Endothelial cell (in vitro differentiated cells): ENCODE results near the gene CAMK1D. TPM values are rescaled to one million over a fixed set of nuclear protein-coding genes. Genes with fewer than 3 reads are reported as not detected.

ENCODE experiments used
- DNase-seq: peaks from one replicate; pipeline ENCODE4 v3.0.0; 2021; ENCODE audit warnings: low spot score
- H3K27ac Mint-ChIP-seq: one replicate; pipeline ENCODE4 v1.8.0; 2021; ENCODE audit warnings: mixed read lengths, inconsistent platforms; ENCODE audit not compliant: unreplicated experiment
- H3K27me3 Mint-ChIP-seq: one replicate; pipeline ENCODE4 v1.8.0; 2021; ENCODE audit warnings: mild to moderate bottlenecking, moderate library complexity, mixed read lengths, inconsistent platforms; ENCODE audit not compliant: unreplicated experiment
- H3K36me3 Mint-ChIP-seq: one replicate; pipeline ENCODE4 v1.8.0; 2021; ENCODE audit warnings: mild to moderate bottlenecking, low read depth, mixed read lengths, inconsistent platforms; ENCODE audit not compliant: unreplicated experiment
- H3K4me1 Mint-ChIP-seq: one replicate; pipeline ENCODE4 v1.8.0; 2021; ENCODE audit warnings: mild to moderate bottlenecking, mixed read lengths, inconsistent platforms; ENCODE audit not compliant: unreplicated experiment
- H3K4me3 Mint-ChIP-seq: one replicate; pipeline ENCODE4 v1.8.0; 2021; ENCODE audit warnings: mild to moderate bottlenecking, mixed read lengths, inconsistent platforms; ENCODE audit not compliant: unreplicated experiment
- H3K9me3 Mint-ChIP-seq: one replicate; pipeline ENCODE4 v1.8.0; 2021; ENCODE audit warnings: mixed read lengths, inconsistent platforms; ENCODE audit not compliant: unreplicated experiment
- total RNA-seq: library from RNA; stranded (reverse); fragmentation: NEBNext Ultra II Directional; extraction: Animal tissue kit (Norgen Biotek cat#: 25700); gene quantifications from one replicate; pipeline ENCODE4 v1.2.1, GENCODE V29; 2021; ENCODE audit not compliant: unreplicated experiment
- TF ChIP-seq, protein P1 (sequence below): fragments of 200-600 bp; sonication (generic); IDR thresholded peaks from one replicate; pipeline ENCODE4 v1.5.0; 2021; ENCODE audit warnings: antibody characterized with exemption; ENCODE audit not compliant: unreplicated experiment

The CAMK1D gene
- total RNA-seq, 1 donor from 2014 or later = 4.1 TPM

DNA sequence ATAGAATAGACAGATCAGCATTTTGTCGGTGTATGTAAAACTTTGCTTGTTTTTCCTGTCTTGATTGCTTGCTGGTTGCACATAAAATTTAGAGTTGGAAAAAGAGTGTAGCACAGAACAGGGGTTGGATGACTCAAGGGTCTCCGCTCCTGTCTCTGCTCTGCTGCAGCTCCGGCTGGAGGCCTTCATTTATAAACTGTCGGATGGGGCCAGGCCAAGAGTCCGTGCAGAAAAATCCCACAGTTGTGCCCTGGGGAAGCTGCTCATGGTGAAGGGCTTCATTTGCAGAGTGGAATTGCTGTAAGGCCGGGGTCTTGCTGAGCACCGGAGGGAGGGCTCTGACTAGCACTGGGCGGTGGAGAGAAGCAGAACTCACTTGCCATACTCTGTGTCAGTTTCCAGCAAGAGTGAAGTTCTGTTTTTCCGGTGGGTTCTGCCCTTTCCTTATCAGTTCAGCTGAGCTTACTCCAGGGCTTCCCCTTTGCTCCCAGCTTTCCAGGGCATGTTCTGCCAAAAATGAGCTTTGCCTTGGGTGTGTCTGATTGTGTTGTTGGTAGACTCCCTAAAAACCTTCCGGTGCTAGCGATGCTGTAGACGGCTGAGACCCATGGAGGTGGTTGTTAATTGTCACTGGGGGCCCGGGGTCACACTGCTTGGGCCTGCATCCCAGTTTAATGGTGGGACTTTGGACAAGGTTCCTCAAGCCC, 67.2 kb downstream of the CAMK1D start:
- no peaks in the 10 kb centered on the region for H3K36me3 Mint-ChIP-seq
- no peak overlapping the region for H3K27ac Mint-ChIP-seq

DNA sequence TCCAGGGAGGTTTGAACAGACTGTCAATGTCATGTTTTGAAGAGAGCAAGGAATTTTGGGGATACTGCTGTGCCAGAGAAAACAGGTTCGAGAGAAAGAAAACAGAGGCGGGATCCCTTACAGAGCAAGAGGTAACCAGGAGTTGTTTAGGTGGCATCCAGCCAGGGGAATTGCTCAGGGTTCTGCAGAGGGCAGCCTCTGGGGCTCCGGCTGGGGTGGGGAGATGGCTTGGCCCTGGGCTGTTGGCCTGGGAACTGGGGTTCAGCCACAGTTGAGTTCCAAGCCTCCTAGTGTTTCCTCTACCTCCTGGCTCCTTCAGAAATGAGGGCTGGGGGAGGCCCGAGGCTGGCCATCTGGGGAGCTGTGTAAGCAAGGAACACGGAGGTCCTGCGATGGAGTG, 68.0 kb downstream of the CAMK1D start:
- H3K27ac Mint-ChIP-seq = no peak overlapping the region
- H3K9me3 Mint-ChIP-seq = no peaks in the 10 kb centered on the region
- TF ChIP-seq, protein P1, sequence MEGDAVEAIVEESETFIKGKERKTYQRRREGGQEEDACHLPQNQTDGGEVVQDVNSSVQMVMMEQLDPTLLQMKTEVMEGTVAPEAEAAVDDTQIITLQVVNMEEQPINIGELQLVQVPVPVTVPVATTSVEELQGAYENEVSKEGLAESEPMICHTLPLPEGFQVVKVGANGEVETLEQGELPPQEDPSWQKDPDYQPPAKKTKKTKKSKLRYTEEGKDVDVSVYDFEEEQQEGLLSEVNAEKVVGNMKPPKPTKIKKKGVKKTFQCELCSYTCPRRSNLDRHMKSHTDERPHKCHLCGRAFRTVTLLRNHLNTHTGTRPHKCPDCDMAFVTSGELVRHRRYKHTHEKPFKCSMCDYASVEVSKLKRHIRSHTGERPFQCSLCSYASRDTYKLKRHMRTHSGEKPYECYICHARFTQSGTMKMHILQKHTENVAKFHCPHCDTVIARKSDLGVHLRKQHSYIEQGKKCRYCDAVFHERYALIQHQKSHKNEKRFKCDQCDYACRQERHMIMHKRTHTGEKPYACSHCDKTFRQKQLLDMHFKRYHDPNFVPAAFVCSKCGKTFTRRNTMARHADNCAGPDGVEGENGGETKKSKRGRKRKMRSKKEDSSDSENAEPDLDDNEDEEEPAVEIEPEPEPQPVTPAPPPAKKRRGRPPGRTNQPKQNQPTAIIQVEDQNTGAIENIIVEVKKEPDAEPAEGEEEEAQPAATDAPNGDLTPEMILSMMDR = no peak
- H3K27me3 Mint-ChIP-seq = no peaks in the 10 kb centered on the region
- no peaks in the 10 kb centered on the region for H3K4me1 Mint-ChIP-seq
- H3K36me3 Mint-ChIP-seq = no peaks in the 10 kb centered on the region
- no peak for DNase-seq
- H3K4me3 Mint-ChIP-seq = no peak overlapping the region

More for the DNA sequence above, 67.2 kb downstream of the CAMK1D start:
- TF ChIP-seq, protein P1 = no peak
- Mint-ChIP-seq H3K9me3 (no peaks in the 10 kb centered on the region), H3K27me3 (no peaks in the 10 kb centered on the region), H3K4me3 (no peak overlapping the region), H3K4me1 (no peaks in the 10 kb centered on the region)
- DNase-seq = no peak

DNA sequence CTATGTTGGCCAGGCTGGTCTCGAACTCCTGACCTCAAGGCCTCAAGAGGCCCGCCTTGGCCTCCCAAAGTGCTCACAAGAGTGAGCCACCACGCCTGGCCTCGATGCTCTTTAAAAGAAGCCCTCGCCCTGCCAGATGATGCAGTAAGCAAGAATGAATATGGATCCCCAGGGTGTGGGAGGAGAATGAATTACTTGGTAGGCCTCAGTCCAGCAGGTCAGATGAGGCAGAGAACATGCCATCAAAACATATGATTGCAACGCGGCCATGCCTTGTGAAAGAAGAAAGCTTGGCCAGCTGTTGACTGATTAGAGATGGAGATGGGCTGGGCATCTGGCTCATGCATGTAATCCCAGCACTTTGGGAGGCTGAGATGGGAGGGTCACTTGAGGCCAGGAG, 68.7 kb downstream of the CAMK1D start:
- Mint-ChIP-seq H3K27ac (no peak overlapping the region), H3K36me3 (no peaks in the 10 kb centered on the region), H3K9me3 (no peaks in the 10 kb centered on the region), H3K4me1 (no peaks in the 10 kb centered on the region), H3K4me3 (no peak overlapping the region), H3K27me3 (no peaks in the 10 kb centered on the region)
- TF ChIP-seq, protein P1 = no peak
- DNase-seq = no peak

DNA sequence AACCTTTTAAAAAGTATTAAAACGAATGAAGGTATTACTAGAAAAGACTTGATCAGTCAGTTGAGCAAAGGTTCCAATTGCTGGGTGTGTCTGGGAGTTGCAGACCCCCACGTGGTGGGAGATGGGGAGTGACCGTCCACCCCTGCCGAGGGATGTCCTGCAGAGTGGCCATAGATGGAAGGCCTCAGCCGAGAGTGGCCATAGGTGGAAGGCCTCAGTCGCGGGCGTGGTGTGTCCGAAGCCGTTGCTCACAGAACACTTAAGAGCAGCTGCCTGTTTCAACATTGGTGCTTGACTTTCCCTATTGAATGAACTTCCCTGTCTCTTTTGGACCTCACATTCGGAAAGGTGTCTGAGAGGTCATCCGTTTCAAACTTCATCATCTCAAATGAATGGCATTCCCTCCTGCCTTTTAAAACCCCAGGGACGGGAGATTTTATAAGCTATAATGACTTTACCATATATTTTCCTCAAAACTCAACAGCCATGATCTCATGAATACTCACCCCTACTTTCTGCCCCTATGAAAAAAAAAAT, 69.4 kb downstream of the CAMK1D start:
- TF ChIP-seq, protein P1 = no peak
- H3K4me3 Mint-ChIP-seq = no peak overlapping the region
- no peaks in the 10 kb centered on the region for H3K27me3 Mint-ChIP-seq
- no peaks in the 10 kb centered on the region for H3K4me1 Mint-ChIP-seq
- no peaks in the 10 kb centered on the region for H3K9me3 Mint-ChIP-seq
- no peak for DNase-seq
- H3K36me3 Mint-ChIP-seq = no peaks in the 10 kb centered on the region
- H3K27ac Mint-ChIP-seq = no peak overlapping the region

DNA sequence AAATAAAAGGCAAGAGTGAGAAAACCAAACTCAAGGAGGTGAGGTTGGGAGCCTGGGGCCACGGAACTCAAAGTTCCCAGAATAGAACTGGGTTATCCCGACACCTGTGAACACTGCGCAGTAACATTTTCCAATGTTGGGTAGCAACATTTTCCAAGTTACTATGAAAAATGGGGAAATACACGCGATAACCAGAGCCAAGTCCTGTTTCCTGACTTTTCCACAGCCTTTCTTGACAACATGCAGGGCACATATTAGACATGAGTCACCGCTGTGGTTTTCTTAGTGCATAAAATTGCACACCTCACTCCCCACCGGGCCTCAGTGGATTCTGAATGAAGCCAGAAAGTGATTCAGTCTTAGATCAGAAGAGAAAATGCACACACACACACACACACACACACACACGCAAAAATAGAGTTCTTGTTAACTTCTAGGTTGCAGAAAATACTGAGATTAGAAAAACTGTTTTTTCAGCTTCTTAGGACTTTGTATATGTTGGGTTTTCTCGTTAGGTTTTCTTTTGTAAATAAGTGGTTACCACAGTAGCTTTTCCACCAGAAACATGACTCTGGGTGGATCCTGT, 70.0 kb downstream of the CAMK1D start:
- H3K27ac Mint-ChIP-seq = no peak overlapping the region
- H3K27me3 Mint-ChIP-seq = peaks cover 2% of the 10 kb centered on the region

More for the DNA sequence above, 70.0 kb downstream of the CAMK1D start:
- DNase-seq = no peak
- Mint-ChIP-seq H3K4me1 (no peaks in the 10 kb centered on the region), H3K9me3 (no peaks in the 10 kb centered on the region), H3K36me3 (no peaks in the 10 kb centered on the region), H3K4me3 (no peak overlapping the region)
- TF ChIP-seq, protein P1 = no peak
